ENCODE measurements around the gene STX10.
"Not testable (repeated sequence)": the region's sequence is repeated elsewhere in the genome, so short reads cannot be mapped to it uniquely, and the experiment has no call there.

The STX10 gene

GRCh38 chr19:13164343-13165161 lies 14.4 kb upstream of the STX10 start:
- peak; percentile 73 for DNase-seq

- DNase-seq: peak; percentile 82
Observed at GRCh38 chr19:13163609-13164342, 13.6 kb upstream of the STX10 start.

GRCh38 chr19:13162724-13163608 lies 12.8 kb upstream of the STX10 start:
- peak; percentile 94 for DNase-seq

- no peak for DNase-seq
Observed at GRCh38 chr19:13160557-13160956, 10.4 kb upstream of the STX10 start.

- no peak for DNase-seq
Observed at GRCh38 chr19:13159713-13160112, 9.5 kb upstream of the STX10 start.

GRCh38 chr19:13155472-13156359 lies 5.5 kb upstream of the STX10 start:
- peak; percentile 89 for DNase-seq

GRCh38 chr19:13154911-13155471 lies 4.8 kb upstream of the STX10 start:
- peak; percentile 91 for DNase-seq

GRCh38 chr19:13154241-13154778 lies 4.1 kb upstream of the STX10 start:
- DNase-seq: peak; percentile 85

GRCh38 chr19:13153569-13154240 lies 3.5 kb upstream of the STX10 start:
- DNase-seq: peak; percentile 73

GRCh38 chr19:13152974-13153568 lies 2.9 kb upstream of the STX10 start:
- peak; percentile 99 for DNase-seq

GRCh38 chr19:13152356-13152973 lies 2.3 kb upstream of the STX10 start:
- DNase-seq: no peak

- peak; percentile 96 for DNase-seq
Observed at GRCh38 chr19:13151605-13152355, 1.6 kb upstream of the STX10 start.

GRCh38 chr19:13150931-13151604 lies 893 bp upstream of the STX10 start:
- DNase-seq: peak; percentile 79

- DNase-seq: no peak
Observed at GRCh38 chr19:13149628-13150186, 468 bp downstream of the STX10 start.

GRCh38 chr19:13149173-13149627 lies 975 bp downstream of the STX10 start:
- DNase-seq: not testable (repeated sequence)

GRCh38 chr19:13146763-13147563 lies 3.2 kb downstream of the STX10 start:
- no peak for DNase-seq

- no peak for DNase-seq
Observed at GRCh38 chr19:13139633-13140311, 10.4 kb downstream of the STX10 start.
